HuH-7 (cell line): ENCODE measurements around the gene LAMB1.
"Not testable (repeated sequence)": the region's sequence is repeated elsewhere in the genome, so short reads cannot be mapped to it uniquely, and the experiment has no call there.

ENCODE experiments used
- DNase-seq: peaks from one replicate; pipeline ENCODE4 v3.0.0; 2011; ENCODE audit warnings: low spot score

LAMB1 gene

DNA sequence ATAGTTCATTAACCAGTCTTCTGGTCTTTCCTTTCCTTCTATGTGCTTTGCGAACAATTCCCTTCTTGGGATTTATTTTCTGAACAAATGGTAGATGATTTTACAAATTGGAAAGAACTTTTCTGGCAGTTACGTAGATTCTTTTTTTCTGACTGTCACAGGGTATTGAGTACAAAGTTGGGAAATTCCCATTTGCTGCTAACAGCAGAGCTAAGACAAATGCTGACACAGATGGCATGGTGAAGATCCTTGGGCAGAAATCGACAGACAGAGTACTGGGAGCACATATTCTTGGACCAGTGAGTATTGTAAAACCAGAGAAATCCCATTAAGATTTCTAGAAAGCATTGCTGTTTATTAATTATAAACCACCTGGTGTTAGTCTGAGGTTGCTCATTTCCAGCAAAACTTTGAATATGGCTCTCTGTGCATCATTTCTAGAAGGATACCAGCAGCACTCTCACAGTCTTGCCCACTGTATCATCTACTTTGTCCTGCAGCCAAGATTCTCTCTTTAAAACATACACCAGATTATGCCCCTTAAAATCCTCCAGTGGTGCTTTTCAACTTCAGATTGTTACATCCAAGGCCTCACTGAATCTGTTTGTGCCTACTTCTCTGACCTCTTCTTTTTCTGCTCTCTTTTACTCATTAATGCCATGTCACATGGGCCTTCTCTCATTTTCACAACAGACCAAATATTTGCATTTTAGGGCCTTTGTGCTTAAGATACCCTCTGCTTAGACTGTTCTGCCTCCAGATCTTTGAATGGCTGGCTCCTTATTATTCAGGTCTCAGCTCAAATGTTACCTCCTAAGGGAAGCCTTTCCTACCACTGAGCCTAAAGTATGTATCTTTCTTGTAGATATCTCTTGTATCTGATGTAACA lies 85.0 kb downstream of the LAMB1 start:
- no peak for DNase-seq

DNA sequence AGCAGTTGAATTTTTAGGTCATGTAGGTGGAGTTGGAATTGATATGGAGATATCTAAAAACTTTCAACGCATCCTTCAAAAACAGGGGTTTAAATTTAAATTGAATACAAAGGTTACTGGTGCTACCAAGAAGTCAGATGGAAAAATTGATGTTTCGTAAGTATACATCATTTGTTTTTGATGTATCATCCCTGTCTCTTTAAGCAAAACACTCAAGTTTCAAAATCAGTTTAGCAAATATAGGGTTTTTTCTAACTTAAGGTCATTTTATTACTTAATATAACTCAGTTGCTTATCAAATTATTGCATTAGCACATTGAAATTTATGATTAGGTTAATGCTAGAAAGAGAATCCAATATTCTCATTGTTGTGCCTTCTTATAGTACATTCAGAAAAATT lies 87.4 kb downstream of the LAMB1 start:
- DNase-seq = no peak

DNA sequence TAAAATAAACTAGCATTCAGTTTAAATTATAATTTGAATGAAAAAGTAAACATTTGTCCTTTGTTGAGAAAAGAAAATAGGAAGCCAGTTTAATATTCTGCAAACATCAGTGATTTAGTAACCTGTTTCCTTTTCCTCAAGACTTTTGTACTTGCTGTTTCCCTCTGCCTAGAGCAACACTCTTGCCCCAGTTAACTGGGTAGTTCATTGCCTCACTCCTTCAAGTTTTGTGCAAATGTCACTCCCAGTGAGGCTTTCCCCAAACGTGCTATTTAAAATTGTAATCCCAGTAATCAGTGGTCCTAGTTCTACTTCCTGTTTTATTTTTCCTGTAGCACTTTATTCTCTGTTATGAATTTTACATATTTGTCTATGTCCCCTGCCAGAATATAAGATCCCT lies 88.1 kb downstream of the LAMB1 start:
- no peak for DNase-seq

DNA sequence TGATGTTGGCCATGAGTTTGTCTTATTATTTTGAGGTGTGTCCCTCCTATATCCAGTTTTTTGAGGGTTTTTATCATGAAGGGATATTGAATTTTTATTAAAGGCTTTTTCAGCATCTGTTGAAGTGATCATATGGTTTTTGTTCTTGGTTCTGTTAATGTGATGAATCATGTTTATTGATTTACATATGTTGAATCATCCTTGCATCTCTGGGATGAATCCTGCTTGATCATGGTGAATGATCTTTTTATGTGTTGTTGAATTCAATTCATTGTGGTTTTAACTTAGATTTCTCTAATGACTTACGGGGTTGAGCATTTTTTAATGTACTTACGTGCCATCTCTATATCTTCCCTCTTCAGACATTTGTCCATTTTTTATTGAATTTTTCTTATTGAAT lies 89.1 kb downstream of the LAMB1 start:
- no peak for DNase-seq

DNA sequence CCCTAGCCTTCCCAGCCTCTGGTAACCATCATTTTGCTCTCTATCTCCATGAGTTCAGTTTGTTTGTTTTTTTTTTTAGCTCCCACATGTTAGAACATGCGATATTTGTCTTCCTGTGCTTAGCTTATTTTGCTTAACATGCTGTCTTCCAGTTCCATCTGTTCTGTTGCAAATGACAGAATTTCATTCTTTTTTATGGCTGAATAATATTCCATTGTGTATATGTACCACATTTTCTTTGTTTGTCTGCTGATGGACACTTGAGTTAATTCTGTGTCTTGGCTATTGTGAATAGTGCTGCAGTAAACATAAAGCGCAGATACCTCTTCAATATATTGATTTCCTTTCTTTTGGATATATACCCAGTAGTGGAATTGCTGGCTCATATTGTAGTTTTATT lies 91.0 kb downstream of the LAMB1 start:
- DNase-seq = no peak

GRCh38 chr7:107909445-107909844 lies 93.5 kb downstream of the LAMB1 start:
- DNase-seq = no peak

DNA sequence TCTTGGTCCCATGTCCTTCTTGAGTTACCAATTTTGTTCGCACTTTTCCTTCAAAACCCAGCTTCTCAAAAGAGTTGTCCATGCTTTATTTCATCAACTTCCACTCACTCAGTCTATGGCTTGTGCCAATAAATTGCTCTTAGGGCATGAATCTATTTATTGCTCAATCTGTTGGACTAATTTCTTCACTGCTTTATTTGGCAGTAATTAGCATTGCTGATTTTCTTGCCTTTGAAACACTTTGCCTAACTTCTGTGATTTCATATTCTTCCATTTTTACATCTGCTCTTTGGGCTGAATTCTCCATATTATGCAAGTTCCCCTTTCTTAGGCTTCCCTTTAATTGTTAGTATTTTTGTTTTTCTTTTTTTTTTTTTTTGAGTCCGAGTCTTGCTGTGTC lies 95.2 kb downstream of the LAMB1 start:
- no peak for DNase-seq

- no peak for DNase-seq
Measured at GRCh38 chr7:107902381-107902780, 100.6 kb downstream of the LAMB1 start.

DNA sequence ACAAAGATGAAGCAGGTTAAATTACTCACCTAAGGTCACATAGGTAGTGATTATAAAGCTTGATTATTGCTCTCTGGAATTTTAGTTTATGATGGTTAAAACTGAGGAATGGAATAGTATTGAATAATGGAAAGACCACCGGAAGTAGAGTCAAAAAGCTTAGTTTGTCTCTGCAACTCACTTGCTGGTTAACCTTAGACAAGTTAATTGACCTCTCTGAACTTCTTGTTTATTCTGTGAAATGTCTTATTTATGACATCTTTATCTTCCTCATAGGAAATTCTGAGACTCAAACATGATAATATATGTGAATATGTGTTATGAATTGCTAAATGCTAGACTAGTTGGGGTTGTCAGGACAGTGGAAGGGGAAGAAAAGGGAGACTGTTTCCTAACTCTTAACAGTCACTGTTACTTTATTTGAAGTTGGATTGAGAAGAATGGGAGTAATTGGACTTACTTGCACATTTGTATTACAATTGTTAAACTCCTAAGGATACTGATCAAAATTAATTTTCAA lies 102.4 kb downstream of the LAMB1 start:
- no peak for DNase-seq

GRCh38 chr7:107898997-107899594 lies 103.9 kb downstream of the LAMB1 start:
- DNase-seq = no peak

DNA sequence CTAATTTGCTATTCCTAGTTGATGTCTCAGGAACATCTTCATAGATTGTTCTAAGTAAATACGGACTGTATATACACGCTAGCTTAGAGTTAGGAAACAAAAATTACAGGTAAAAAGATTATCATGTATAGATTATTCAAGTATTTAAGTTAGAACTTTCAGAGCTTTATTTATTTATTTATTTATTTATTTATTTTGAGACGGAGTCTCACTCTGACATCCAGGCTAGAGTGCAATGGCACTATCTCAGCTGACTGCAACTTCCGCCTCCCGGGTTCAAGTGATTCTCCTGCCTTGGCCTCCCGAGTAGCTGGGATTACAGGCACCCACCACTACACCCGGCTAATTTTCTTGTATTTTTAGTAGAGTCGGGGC lies 110.6 kb downstream of the LAMB1 start:
- DNase-seq = not testable (repeated sequence)

- peak; percentile 23 for DNase-seq
Measured at GRCh38 chr7:107891636-107892366, 111.2 kb downstream of the LAMB1 start.

GRCh38 chr7:107890962-107891635 lies 111.9 kb downstream of the LAMB1 start, which contains the start of gene DLD:
Gene DLD (plus strand): TSS chr7:107891183. CDS start chr7:107891251, 68 bp downstream.
- peak; percentile 95 for DNase-seq

DNA sequence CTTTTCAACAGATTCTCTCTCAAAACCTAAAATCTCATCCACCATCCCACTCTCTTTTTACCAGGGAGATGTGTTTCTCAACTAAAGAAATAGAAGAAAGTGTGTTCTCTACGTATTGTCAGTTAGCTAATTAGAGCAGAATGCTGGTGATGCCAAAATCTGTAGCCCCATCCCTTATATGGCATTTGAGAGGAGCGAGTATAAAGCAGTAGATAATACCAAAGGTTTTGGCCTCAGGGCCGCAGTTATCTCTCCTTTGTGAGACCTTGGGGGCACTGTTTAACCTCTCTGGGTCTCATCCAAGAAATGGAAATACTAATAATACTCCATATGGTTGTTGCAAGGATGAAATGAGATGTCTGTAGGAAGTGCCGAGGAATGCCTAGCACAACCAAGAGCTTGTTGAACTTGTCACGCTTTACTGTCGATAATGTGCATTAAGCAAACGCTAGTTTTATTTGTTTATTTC lies 112.4 kb downstream of the LAMB1 start:
- DNase-seq = no peak

- no peak for DNase-seq
Measured at GRCh38 chr7:107889992-107890391, 113.0 kb downstream of the LAMB1 start.

GRCh38 chr7:107887827-107888226 lies 115.1 kb downstream of the LAMB1 start:
- not testable (repeated sequence) for DNase-seq

- no peak for DNase-seq
Measured at GRCh38 chr7:107884066-107884818, 118.7 kb downstream of the LAMB1 start.

GRCh38 chr7:107882766-107883165 lies 120.2 kb downstream of the LAMB1 start:
- no peak for DNase-seq

DNA sequence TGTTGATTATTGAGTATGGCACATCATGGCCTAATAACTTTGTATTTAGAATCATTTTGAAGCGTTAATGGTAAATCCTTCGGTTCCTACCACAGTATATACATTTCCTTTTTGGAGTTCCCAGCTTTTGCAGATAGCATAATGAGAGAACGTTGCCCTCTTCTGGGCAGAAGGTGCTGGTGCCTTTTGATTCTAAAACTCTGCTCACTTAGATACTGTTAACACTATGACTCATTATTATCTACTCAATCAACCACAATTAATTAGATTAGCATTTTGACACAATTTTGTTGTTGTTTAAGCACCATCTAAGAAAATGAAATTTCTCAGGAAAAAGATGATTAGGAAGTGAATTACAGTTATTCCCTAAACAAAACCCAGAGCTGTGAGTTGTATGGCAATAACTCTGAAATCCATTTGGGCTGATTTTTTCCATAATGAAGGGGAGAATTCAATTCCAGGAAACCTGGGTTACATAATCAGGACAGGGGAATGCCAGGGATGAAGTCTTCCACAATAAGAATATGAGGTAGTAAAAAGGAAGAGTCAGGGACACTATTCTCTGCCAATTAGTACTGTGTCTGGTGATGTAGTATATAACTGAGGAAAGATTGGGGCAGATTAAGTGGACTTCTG lies 123.4 kb downstream of the LAMB1 start:
- peak; percentile 64 for DNase-seq

DNA sequence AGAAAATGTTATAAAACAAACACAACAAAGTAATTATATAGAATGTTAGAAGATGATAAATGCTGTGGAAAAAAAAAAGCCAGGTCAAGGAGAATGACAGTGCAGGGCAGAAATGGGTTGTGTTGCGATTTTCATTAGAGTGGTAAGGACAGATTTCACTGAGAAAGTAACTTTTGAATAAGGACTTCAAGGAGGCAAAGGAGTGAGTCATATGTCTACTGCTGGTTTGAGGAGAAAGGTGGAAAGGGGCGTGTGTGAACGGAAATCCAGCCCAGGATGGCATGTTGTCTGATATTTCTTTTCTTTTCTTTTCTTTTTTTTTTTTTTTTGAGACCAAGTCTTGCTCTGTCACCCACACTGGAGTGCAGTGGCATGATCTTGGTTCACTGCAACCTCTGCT lies 124.3 kb downstream of the LAMB1 start:
- no peak for DNase-seq
